GM12891 (cell line): Measurements from ENCODE around the gene USH2A.

Source experiments
- POLR2A ChIP-seq: IDR thresholded peaks from 2 replicates; pipeline ENCODE4 v1.6.1; 2011; ENCODE audit warnings: low read depth, low read length, control low read depth
- SPI1 ChIP-seq: IDR thresholded peaks from 2 replicates; pipeline ENCODE4 v1.6.1; 2011; ENCODE audit warnings: low read depth, low read length, control low read depth
- TAF1 ChIP-seq: IDR thresholded peaks from 2 replicates; pipeline ENCODE4 v1.6.1; 2011; ENCODE audit warnings: low read depth, low read length, control low read depth

GRCh38 chr1:216168546-216168945 is 254.7 kb downstream of the USH2A start:
- TF ChIP-seq TAF1 (no peak), POLR2A (no peak), SPI1 (no peak)
